MM.1S (cell line): ENCODE data around the gene IKBKE.

Source experiments
- DNase-seq: peaks from one replicate; pipeline ENCODE4 v3.0.0-alpha.2; 2015
- H2AFZ ChIP-seq: fragments of 300-600 bp; sonication (generic); 2 replicates; pipeline ENCODE4 v1.6.0; 2016; ENCODE audit warnings: antibody characterized with exemption, low read length
- H3F3A ChIP-seq: fragments of 300-600 bp; sonication (generic); 2 replicates; pipeline ENCODE4 v1.6.1; 2016; ENCODE audit warnings: mild to moderate bottlenecking, antibody characterized with exemption, low read length, moderate library complexity, mixed read lengths; ENCODE audit not compliant: insufficient read depth
- H3K27ac ChIP-seq: fragments of 300-600 bp; sonication (generic); 2 replicates; pipeline ENCODE4 v1.5.1; 2016; ENCODE audit warnings: mild to moderate bottlenecking, low read length
- H3K27me3 ChIP-seq: fragments of 300-600 bp; sonication (generic); replicated peaks from 2 replicates; pipeline ENCODE4 v1.6.0; 2016; ENCODE audit warnings: low read length; ENCODE audit not compliant: insufficient read depth
- H3K36me3 ChIP-seq: fragments of 300-600 bp; sonication (generic); replicated peaks from 2 replicates; pipeline ENCODE4 v1.6.1; 2016; ENCODE audit warnings: mild to moderate bottlenecking, low read length, mixed read lengths; ENCODE audit not compliant: insufficient read depth
- H3K4me1 ChIP-seq: fragments of 300-600 bp; sonication (generic); 2 replicates; pipeline ENCODE4 v1.6.1; 2016; ENCODE audit warnings: low read length, mixed read lengths
- H3K4me2 ChIP-seq: fragments of 300-600 bp; sonication (generic); 2 replicates; pipeline ENCODE4 v1.6.0; 2016; ENCODE audit warnings: low read depth, low read length
- H3K4me3 ChIP-seq: fragments of 300-600 bp; sonication (generic); 2 replicates; pipeline ENCODE4 v1.5.1; 2016; ENCODE audit warnings: low read length, mixed read lengths
- H3K79me2 ChIP-seq: fragments of 300-600 bp; sonication (generic); 2 replicates; pipeline ENCODE4 v1.6.1; 2016; ENCODE audit warnings: mixed run types, low read length, mixed read lengths
- H3K9ac ChIP-seq: fragments of 300-600 bp; sonication (generic); 2 replicates; pipeline ENCODE4 v1.6.1; 2016; ENCODE audit warnings: low read length, mixed read lengths
- H3K9me2 ChIP-seq: fragments of 300-600 bp; sonication (generic); replicated peaks from 2 replicates; pipeline ENCODE4 v1.6.1; 2016; ENCODE audit warnings: mild to moderate bottlenecking, low read length, mixed read lengths; ENCODE audit not compliant: insufficient read depth
- H3K9me3 ChIP-seq: fragments of 300-600 bp; sonication (generic); replicated peaks from 2 replicates; pipeline ENCODE4 v1.6.1; 2016; ENCODE audit warnings: mild to moderate bottlenecking, low read length, mixed read lengths; ENCODE audit not compliant: insufficient read depth
- H4K20me1 ChIP-seq: fragments of 300-600 bp; sonication (generic); 2 replicates; pipeline ENCODE4 v1.6.1; 2016; ENCODE audit warnings: mild to moderate bottlenecking, low read length, moderate library complexity, mixed read lengths; ENCODE audit not compliant: insufficient read depth
- CTCF ChIP-seq: fragments of 300-600 bp; sonication (generic); IDR thresholded peaks from 2 replicates; pipeline ENCODE4 v1.5.1; 2016; ENCODE audit warnings: antibody characterized with exemption, low read length, mixed read lengths
- EZH2 ChIP-seq: fragments of 300-600 bp; sonication (generic); optimal IDR thresholded peaks from 2 replicates; pipeline ENCODE3; 2017; ENCODE audit warnings: low read depth, mild to moderate bottlenecking, antibody characterized with exemption, low read length, mixed read lengths
- EZH2phosphoT487 ChIP-seq: fragments of 300-600 bp; sonication (generic); IDR thresholded peaks from 2 replicates; pipeline ENCODE4 v1.6.1; 2018; ENCODE audit warnings: antibody characterized with exemption, low read length

The IKBKE gene

GRCh38 chr1:206463911-206464310, 6.4 kb upstream of the IKBKE start:
- Histone ChIP-seq H3K9ac (no peak overlapping the region), H3K4me2 (no peak overlapping the region), H3K4me1 (peaks cover 52% of the 10 kb centered on the region), H3K27ac (no peak overlapping the region), H4K20me1 (no peaks in the 10 kb centered on the region), H3K27me3 (no peaks in the 10 kb centered on the region), H3K79me2 (no peaks in the 10 kb centered on the region), H3F3A (peaks cover 6% of the 10 kb centered on the region), H3K9me3 (no peaks in the 10 kb centered on the region), H3K9me2 (no peaks in the 10 kb centered on the region), H3K36me3 (no peaks in the 10 kb centered on the region), H2AFZ (no peak overlapping the region), H3K4me3 (no peak overlapping the region)
- TF ChIP-seq EZH2 (no peak), CTCF (no peak), EZH2phosphoT487 (no peak)
- no peak for DNase-seq

GRCh38 chr1:206464456-206464964, 5.8 kb upstream of the IKBKE start:
- no peaks in the 10 kb centered on the region for H4K20me1 ChIP-seq
- H3K4me2 ChIP-seq, result no peak overlapping the region
- no peaks in the 10 kb centered on the region for H3K9me2 ChIP-seq
- no peaks in the 10 kb centered on the region for H3K27me3 ChIP-seq
- no peak overlapping the region for H3K4me3 ChIP-seq
- no peaks in the 10 kb centered on the region for H3K36me3 ChIP-seq
- no peaks in the 10 kb centered on the region for H3K9me3 ChIP-seq
- TF ChIP-seq CTCF, result no peak
- TF ChIP-seq EZH2, result no peak
- TF ChIP-seq EZH2phosphoT487, result no peak
- H3K4me1 ChIP-seq, result peaks cover 57% of the 10 kb centered on the region
- no peaks in the 10 kb centered on the region for H3K79me2 ChIP-seq
- H3K27ac ChIP-seq, result no peak overlapping the region
- no peak overlapping the region for H3K9ac ChIP-seq
- no peak overlapping the region for H2AFZ ChIP-seq
- H3F3A ChIP-seq, result peaks cover 9% of the 10 kb centered on the region
- DNase-seq, result no peak

GRCh38 chr1:206465951-206466350, 4.3 kb upstream of the IKBKE start:
- Histone ChIP-seq H3K9me3 (no peaks in the 10 kb centered on the region), H4K20me1 (no peaks in the 10 kb centered on the region), H3K4me2 (peak overlapping the region; percentile 42; the same call in 1 of the 2 replicates), H3K36me3 (no peaks in the 10 kb centered on the region), H3K79me2 (peaks cover 8% of the 10 kb centered on the region), H3K27me3 (no peaks in the 10 kb centered on the region), H3F3A (peaks cover 23% of the 10 kb centered on the region), H3K4me3 (no peak overlapping the region), H3K4me1 (peaks cover 62% of the 10 kb centered on the region), H2AFZ (no peak overlapping the region), H3K27ac (peak overlapping the region; percentile 4; the same call in 1 of the 2 replicates), H3K9ac (no peak overlapping the region), H3K9me2 (no peaks in the 10 kb centered on the region)
- TF ChIP-seq EZH2 (no peak), EZH2phosphoT487 (no peak), CTCF (no peak)
- DNase-seq, result peak; percentile 55
